Testis (tissue), 3 donors: Measurements from ENCODE around the gene LRRC18. TPM values are rescaled to one million over a fixed set of nuclear protein-coding genes. Genes with fewer than 3 reads are reported as not detected.

Experiments used
- DNase-seq: peaks from one replicate; pipeline ENCODE4 v3.0.0-alpha.2; 2019
- H3K27ac ChIP-seq, 2 donors: fragments of 200-600 bp; sonication (generic); one replicate each; pipeline ENCODE4 v1.5.1; 2019
- H3K27me3 ChIP-seq: fragments of 200-600 bp; sonication (generic); one replicate; pipeline ENCODE4 v1.5.1; 2019
- H3K36me3 ChIP-seq: fragments of 200-600 bp; sonication (generic); one replicate; pipeline ENCODE4 v1.5.1; 2017; ENCODE audit warnings: low read depth; ENCODE audit errors: missing control alignments
- H3K4me1 ChIP-seq: fragments of 200-600 bp; sonication (generic); one replicate; pipeline ENCODE4 v1.5.1; 2019
- H3K4me3 ChIP-seq, 2 donors: fragments of 200-600 bp; sonication (generic); one replicate each; pipeline ENCODE4 v1.5.1; 2017 to 2019
- H3K9me3 ChIP-seq: fragments of 200-600 bp; sonication (generic); one replicate; pipeline ENCODE4 v1.5.1; 2017
- POLR2A ChIP-seq: fragments of 450-650 bp; IDR thresholded peaks from one replicate; pipeline ENCODE4 v1.6.1; 2017; ENCODE audit warnings: antibody characterized with exemption, mild to moderate bottlenecking, moderate library complexity
- WGBS, 2 donors: methylation state at CpG; one replicate each; pipeline ENCODE4 v1.1.5; 2018; 5-methylcytosine and 5-hydroxymethylcytosine counted together
- intact Hi-C: fragments of 100-400 bp; cut with DNase I; formaldehyde crosslinking; loops from one replicate; pipeline ENCODE4 v1.15.1; 2023; ENCODE audit warnings: low total_unique reads
- polyA plus RNA-seq: library from polyadenylated mRNA; stranded (reverse); fragments of 350-450 nt; fragmentation: Illumina TruSeq; extraction: RNeasy Lipid Tissue Mini Kit (QIAGEN cat#74804); gene quantifications from one replicate; pipeline ENCODE4 v1.2.3, GENCODE V29; 2014; ENCODE audit warnings: low read depth, low replicate concordance; ENCODE audit not compliant: insufficient read depth
- total RNA-seq, 2 donors: library from RNA; depleted of rRNA; stranded (reverse); fragments of >200 nt; gene quantifications; one replicate each; pipeline ENCODE4 v1.2.3, GENCODE V29; 2016
- TF ChIP-seq, protein P1 (sequence below), 3 experiments: fragments of 450-650 bp in 2 of 3; fragments of 200-600 bp in 1 of 3; sonication (generic) in 1 of 3; IDR thresholded peaks; one replicate each; pipeline ENCODE4 v1.5.1; 2016 to 2019; ENCODE audit warnings: antibody characterized with exemption in 3 of 3, mild to moderate bottlenecking in 2 of 3, moderate library complexity in 1 of 3

LRRC18 gene
- total and polyA plus RNA-seq, 3 donors from 2014 or later, result 7.8 to 23.1 (median 12.6) TPM

- H3K4me1 ChIP-seq, result peaks cover 5% of the 10 kb centered on the region
- TF ChIP-seq, protein P1, sequence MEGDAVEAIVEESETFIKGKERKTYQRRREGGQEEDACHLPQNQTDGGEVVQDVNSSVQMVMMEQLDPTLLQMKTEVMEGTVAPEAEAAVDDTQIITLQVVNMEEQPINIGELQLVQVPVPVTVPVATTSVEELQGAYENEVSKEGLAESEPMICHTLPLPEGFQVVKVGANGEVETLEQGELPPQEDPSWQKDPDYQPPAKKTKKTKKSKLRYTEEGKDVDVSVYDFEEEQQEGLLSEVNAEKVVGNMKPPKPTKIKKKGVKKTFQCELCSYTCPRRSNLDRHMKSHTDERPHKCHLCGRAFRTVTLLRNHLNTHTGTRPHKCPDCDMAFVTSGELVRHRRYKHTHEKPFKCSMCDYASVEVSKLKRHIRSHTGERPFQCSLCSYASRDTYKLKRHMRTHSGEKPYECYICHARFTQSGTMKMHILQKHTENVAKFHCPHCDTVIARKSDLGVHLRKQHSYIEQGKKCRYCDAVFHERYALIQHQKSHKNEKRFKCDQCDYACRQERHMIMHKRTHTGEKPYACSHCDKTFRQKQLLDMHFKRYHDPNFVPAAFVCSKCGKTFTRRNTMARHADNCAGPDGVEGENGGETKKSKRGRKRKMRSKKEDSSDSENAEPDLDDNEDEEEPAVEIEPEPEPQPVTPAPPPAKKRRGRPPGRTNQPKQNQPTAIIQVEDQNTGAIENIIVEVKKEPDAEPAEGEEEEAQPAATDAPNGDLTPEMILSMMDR (IDR thresholded peaks at IDR 0.05), result peak; percentile 59 to 75 (median 66)
- no peak for TF ChIP-seq POLR2A
- no peak overlapping the region for H3K4me3 ChIP-seq
- H3K36me3 ChIP-seq, result no peaks in the 10 kb centered on the region
- WGBS, 2 donors, result 38 to 42% methylated on average over 12 of the region's 12 CpGs
- H3K9me3 ChIP-seq, result no peaks in the 10 kb centered on the region
- intact Hi-C loops, result no loop called here
- no peaks in the 10 kb centered on the region for H3K27me3 ChIP-seq
- H3K27ac ChIP-seq, result no peak overlapping the region
- peak; percentile 69 for DNase-seq
Observed at GRCh38 chr10:48981310-48981907, 41.8 kb upstream of the LRRC18 start.

DNA sequence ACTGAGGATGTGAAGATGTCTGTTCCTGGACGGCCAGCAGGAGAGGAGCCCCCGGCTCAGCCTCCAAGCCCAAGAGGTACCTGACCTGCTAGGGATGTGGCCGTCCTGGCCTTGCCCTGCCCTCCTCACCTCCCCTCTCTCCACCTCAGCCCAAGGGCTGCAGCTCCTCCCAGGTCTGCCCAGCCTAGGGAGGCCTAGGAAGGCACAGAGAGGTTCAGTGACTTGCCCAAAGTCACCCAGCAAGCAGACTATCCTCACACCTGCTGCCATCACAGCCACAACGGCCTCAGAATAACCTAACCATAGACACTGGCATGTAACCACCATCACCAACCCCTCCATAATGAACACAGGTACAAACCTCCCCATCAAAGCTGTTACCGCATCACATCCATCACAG, 38.7 kb upstream of the LRRC18 start:
- intact Hi-C loops, result no loop called here
- WGBS, 2 donors, result 82 to 94% methylated on average over 5 of the region's 5 CpGs
- no peak for TF ChIP-seq POLR2A
- TF ChIP-seq, protein P1 (IDR thresholded peaks at IDR 0.05), result no peak

GRCh38 chr10:48976196-48976595, 36.6 kb upstream of the LRRC18 start:
- no peak overlapping the region for H3K27ac ChIP-seq
- H3K27me3 ChIP-seq, result no peaks in the 10 kb centered on the region
- DNase-seq, result peak; percentile 64
- H3K4me1 ChIP-seq, result peaks cover under 1% of the 10 kb centered on the region
- no peaks in the 10 kb centered on the region for H3K9me3 ChIP-seq
- intact Hi-C loops, result no loop called here
- H3K36me3 ChIP-seq, result no peaks in the 10 kb centered on the region
- H3K4me3 ChIP-seq, result no peak overlapping the region
- TF ChIP-seq POLR2A, result no peak
- TF ChIP-seq, protein P1 (IDR thresholded peaks at IDR 0.05), result peak in 2 of 3 experiments; percentile 20 to 48

More for the DNA sequence above, 38.7 kb upstream of the LRRC18 start:
- DNase-seq, result no peak
- Histone ChIP-seq H3K4me3 (no peak overlapping the region), H3K36me3 (no peaks in the 10 kb centered on the region), H3K27me3 (no peaks in the 10 kb centered on the region), H3K4me1 (peaks cover 5% of the 10 kb centered on the region), H3K9me3 (no peaks in the 10 kb centered on the region), H3K27ac (no peak overlapping the region)

GRCh38 chr10:48974510-48975156, 35.0 kb upstream of the LRRC18 start:
- intact Hi-C loops, result no loop called here
- WGBS, 2 donors, result 90 to 95% methylated on average over 10 to 12 of the region's 12 CpGs
- H3K36me3 ChIP-seq, result no peaks in the 10 kb centered on the region
- no peaks in the 10 kb centered on the region for H3K27me3 ChIP-seq
- no peak for TF ChIP-seq POLR2A
- TF ChIP-seq, protein P1 (IDR thresholded peaks at IDR 0.05), result no peak
- no peak overlapping the region for H3K27ac ChIP-seq
- no peak overlapping the region for H3K4me3 ChIP-seq
- no peak for DNase-seq
- H3K4me1 ChIP-seq, result no peaks in the 10 kb centered on the region
- H3K9me3 ChIP-seq, result no peaks in the 10 kb centered on the region

DNA sequence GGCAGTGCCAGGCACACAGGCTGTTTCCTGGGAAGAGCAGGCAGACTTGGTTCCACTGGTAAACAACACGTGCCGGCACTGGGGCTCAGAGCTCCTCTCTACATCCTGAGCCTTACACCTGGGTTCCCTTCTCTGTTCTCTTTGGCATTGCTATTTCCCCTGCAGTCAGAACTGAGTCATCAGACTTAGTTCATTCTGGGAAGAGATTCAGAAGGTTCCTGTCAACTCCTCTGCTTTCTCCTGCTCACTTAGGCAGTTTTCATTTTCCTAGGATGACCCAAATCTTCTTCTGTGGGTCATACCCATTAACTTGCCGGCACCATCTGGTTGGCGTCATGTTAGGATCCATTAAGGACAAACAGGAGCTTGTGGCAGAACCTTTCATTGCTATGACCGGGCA, 33.4 kb upstream of the LRRC18 start:
- Histone ChIP-seq H3K4me3 (no peak overlapping the region), H3K27ac (no peak overlapping the region), H3K36me3 (no peaks in the 10 kb centered on the region), H3K4me1 (no peaks in the 10 kb centered on the region), H3K27me3 (no peaks in the 10 kb centered on the region), H3K9me3 (no peaks in the 10 kb centered on the region)
- intact Hi-C loops, result no loop called here
- DNase-seq, result no peak
- no peak for TF ChIP-seq POLR2A
- TF ChIP-seq, protein P1 (IDR thresholded peaks at IDR 0.05), result no peak
- 89 to 97% methylated on average over 5 of the region's 5 CpGs for WGBS, 2 donors
